AG04450 (cell line): ENCODE data around the gene COG3. TPM values are rescaled to one million over a fixed set of nuclear protein-coding genes. Genes with fewer than 3 reads are reported as not detected.

ENCODE experiments used
- CTCF ChIA-PET: fragments of 300-600, 350-600 bp; formaldehyde crosslinking; extraction: SDS; loops from one replicate; lab custom pipeline; 2022; ENCODE audit warnings: antibody characterized with exemption, inconsistent platforms; lab: Charles Lee
- POLR2A ChIA-PET: fragments of 350-600 bp; formaldehyde crosslinking; extraction: SDS; loops from one replicate; lab custom pipeline; 2021; ENCODE audit warnings: antibody characterized with exemption, inconsistent platforms; lab: Yijun Ruan, JAX
- DNase-seq: peaks from one replicate; pipeline ENCODE4 v3.0.0-alpha.2; 2011; ENCODE audit warnings: low read depth, low spot score
- H3K27ac ChIP-seq: one replicate; pipeline ENCODE4 v1.5.1; 2012; ENCODE audit warnings: low read depth, low read length, control low read depth
- H3K27me3 ChIP-seq: one replicate; pipeline ENCODE4 v1.6.0; 2012; ENCODE audit warnings: low read length; ENCODE audit not compliant: control insufficient read depth, insufficient read depth
- H3K4me3 ChIP-seq: 2 replicates; pipeline ENCODE4 v1.5.1; 2011; ENCODE audit warnings: mild to moderate bottlenecking, low read depth, low read length, control low read depth
- H3K9me3 ChIP-seq: 2 replicates; pipeline ENCODE4 v1.5.1; 2012; ENCODE audit warnings: low read length; ENCODE audit not compliant: control insufficient read depth, insufficient read depth
- polyA plus RNA-seq: library from polyadenylated mRNA; depleted of rRNA; stranded (reverse); fragments of >200 nt; gene quantifications from 2 replicates; pipeline ENCODE4 v1.2.3, GENCODE V29; 2011
- TF ChIP-seq, protein P1 (sequence below): IDR thresholded peaks from 2 replicates; pipeline ENCODE4 v1.5.1; 2011; ENCODE audit warnings: low read depth, low read length, control low read depth, inconsistent platforms

The COG3 gene
- polyA plus RNA-seq, 1 experiment = 36.3 TPM

DNA sequence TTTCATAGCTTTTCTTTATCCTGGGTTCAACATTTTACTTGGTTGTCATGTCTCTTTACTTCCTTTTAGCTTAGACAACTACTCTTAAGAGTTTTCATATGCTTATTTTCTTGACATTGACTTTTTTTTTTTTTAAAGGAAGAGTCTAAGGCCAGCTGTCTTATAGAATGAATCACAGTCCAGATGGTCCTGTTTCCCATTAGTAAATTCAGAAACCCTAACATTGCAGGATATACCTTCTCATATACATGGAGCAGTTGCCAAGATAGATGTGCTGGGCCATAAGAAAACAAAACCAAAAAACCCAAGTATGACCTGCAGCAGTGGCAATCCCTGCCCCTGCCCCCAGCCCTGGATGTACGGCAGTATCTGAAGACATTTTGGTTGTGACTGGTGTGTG lies 72.8 kb downstream of the COG3 start:
- Histone ChIP-seq H3K9me3 (no peaks in the 10 kb centered on the region), H3K27me3 (no peaks in the 10 kb centered on the region), H3K4me3 (no peak overlapping the region), H3K27ac (peak overlapping the region; percentile 48)
- CTCF ChIA-PET = no interaction called here
- TF ChIP-seq, protein P1, sequence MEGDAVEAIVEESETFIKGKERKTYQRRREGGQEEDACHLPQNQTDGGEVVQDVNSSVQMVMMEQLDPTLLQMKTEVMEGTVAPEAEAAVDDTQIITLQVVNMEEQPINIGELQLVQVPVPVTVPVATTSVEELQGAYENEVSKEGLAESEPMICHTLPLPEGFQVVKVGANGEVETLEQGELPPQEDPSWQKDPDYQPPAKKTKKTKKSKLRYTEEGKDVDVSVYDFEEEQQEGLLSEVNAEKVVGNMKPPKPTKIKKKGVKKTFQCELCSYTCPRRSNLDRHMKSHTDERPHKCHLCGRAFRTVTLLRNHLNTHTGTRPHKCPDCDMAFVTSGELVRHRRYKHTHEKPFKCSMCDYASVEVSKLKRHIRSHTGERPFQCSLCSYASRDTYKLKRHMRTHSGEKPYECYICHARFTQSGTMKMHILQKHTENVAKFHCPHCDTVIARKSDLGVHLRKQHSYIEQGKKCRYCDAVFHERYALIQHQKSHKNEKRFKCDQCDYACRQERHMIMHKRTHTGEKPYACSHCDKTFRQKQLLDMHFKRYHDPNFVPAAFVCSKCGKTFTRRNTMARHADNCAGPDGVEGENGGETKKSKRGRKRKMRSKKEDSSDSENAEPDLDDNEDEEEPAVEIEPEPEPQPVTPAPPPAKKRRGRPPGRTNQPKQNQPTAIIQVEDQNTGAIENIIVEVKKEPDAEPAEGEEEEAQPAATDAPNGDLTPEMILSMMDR = no peak
- peak; percentile 41 for DNase-seq
- POLR2A ChIA-PET = interaction anchor here (0.9 kb wide), 1 partner anchor 197 kb away, joined by 3 read pairs; no protein-coding TSS in a partner anchor

DNA sequence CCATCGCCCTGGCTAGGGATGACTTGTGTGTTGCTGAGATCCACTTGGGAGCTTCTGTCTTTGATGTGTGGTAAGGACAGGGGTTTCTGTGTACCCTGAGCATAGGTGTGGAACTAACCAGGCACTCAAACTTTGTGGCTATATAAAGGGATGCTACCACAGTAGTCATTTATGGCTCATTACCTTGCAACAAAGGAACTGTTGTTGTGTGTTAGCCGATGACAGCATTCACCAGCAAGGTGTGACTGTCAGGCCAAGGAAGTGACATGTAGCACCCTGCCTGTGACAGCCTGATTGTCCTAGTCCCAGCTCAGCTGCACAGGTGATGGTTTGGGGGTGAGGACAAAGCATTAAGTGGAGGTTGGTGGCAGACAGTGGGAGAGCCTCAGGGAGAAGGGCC lies 73.6 kb downstream of the COG3 start:
- Histone ChIP-seq H3K4me3 (no peak overlapping the region), H3K27ac (no peak overlapping the region), H3K9me3 (no peaks in the 10 kb centered on the region), H3K27me3 (no peaks in the 10 kb centered on the region)
- no peak for DNase-seq
- CTCF ChIA-PET = no interaction called here
- TF ChIP-seq, protein P1 = no peak
- POLR2A ChIA-PET = interaction anchor here (0.9 kb wide), 1 partner anchor 198 kb away, joined by 3 read pairs; no protein-coding TSS in a partner anchor

DNA sequence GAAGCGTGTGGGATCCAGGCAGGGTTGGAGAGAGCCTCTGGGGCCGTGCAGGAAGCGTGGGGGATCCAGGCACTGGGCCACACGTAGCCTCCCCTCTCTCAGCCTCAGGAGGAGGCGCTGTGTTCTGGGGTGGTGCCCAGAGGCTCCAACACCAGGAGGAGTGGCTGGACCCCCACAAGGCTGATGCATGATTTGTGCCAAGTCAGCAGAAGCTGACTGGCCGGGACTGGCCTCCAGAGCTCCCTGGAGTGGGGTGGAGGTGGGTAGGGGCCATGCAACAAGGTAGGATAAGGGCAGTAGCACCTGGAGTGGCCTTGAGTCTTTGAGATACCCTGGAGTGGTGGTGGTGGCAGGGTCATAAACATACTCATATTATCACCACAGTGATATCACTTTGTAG lies 75.5 kb downstream of the COG3 start:
- Histone ChIP-seq H3K27ac (no peak overlapping the region), H3K27me3 (no peaks in the 10 kb centered on the region), H3K4me3 (no peak overlapping the region), H3K9me3 (no peaks in the 10 kb centered on the region)
- TF ChIP-seq, protein P1 = no peak
- CTCF ChIA-PET = no interaction called here
- DNase-seq = no peak
- POLR2A ChIA-PET = interaction anchor here (0.8 kb wide), 1 partner anchor 199 kb away, joined by 3 read pairs; no protein-coding TSS in a partner anchor

DNA sequence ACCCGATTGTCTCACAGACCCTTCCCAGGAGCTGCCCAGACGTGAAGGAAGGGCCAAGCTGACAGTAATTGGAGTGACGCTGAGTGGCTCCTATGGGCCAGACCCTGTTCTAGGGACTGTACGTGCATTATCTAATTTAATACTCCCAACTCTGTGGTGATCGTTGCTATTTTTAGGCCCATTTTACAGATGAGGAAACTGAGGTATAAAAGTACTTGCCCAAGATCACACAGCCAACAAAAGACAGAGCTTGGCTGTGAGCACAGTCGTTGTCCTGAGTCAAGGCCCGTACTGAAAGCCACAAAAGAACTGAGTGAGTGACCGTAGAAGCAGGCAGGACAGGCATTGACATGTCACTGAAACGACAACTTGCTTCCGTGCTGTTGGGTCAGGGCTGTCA lies 76.1 kb downstream of the COG3 start:
- no peak for DNase-seq
- no peaks in the 10 kb centered on the region for H3K27me3 ChIP-seq
- H3K4me3 ChIP-seq = no peak overlapping the region
- POLR2A ChIA-PET = interaction anchor here (0.8 kb wide), 1 partner anchor 199 kb away, joined by 3 read pairs; no protein-coding TSS in a partner anchor
- CTCF ChIA-PET = interaction anchor here (0.6 to 0.9 kb wide), 2 partner anchors 29 to 370 kb away, joined by 3 read pairs; no protein-coding TSS in a partner anchor
- H3K9me3 ChIP-seq = no peaks in the 10 kb centered on the region
- TF ChIP-seq, protein P1 = no peak
- no peak overlapping the region for H3K27ac ChIP-seq

DNA sequence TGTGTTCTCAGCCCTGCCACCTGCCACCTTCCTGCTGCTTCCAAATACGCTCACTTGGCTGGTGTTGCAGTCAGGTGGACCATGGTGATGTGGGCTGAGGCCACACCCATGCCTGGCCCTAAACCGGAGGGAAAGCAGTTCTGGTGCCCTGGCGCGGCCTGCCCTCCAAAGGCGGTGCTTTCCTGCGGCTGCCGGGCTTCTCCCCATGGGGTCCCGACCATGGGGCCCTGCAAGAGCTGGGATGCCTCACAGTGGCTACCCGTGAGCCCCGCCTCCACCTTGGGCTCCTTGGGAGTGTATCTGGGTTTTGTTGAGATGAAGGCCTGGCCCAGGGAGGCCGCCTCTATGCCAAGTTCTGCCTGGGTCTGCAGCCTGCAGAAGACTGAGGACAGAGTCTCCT lies 77.1 kb downstream of the COG3 start:
- no peaks in the 10 kb centered on the region for H3K9me3 ChIP-seq
- H3K27ac ChIP-seq = no peak overlapping the region
- TF ChIP-seq, protein P1 = no peak
- ChIA-PET POLR2A (no interaction called here), CTCF (no interaction called here)
- DNase-seq = no peak
- H3K27me3 ChIP-seq = peaks cover 4% of the 10 kb centered on the region
- H3K4me3 ChIP-seq = no peak overlapping the region
